ENCODE data around the gene IFT122. TPM values are rescaled to one million over a fixed set of nuclear protein-coding genes. Genes with fewer than 3 reads are reported as not detected.
A peak's percentile ranks its signal among the peaks of the same experiment; 100 is the strongest.

Gene IFT122
- total and polyA plus RNA-seq, 2 of the 4 experiments (the other 2 are of a cell fraction), result 16.8 to 28.0 TPM

DNA sequence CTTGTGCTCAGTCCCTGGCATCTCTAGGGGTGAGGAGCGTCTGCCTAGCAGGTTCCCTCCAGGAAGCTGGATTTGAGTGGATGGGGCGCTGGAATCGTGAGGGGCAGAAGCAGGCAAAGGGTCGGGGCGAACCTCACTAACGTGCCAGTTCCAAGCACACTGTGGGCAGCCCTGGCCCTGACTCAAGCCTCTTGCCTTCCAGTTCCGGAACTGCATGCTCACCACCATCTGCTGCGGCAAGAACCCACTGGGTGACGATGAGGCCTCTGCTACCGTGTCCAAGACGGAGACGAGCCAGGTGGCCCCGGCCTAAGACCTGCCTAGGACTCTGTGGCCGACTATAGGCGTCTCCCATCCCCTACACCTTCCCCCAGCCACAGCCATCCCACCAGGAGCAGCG is 93.4 kb downstream of the IFT122 start:
- peaks cover 14% of the 10 kb centered on the region for H3K4me1 ChIP-seq (ENCODE audit: control insufficient read depth, insufficient read depth, low read length)
- H3K23ac ChIP-seq (ENCODE audit: low read depth, low read length), result no peak overlapping the region
- no peak overlapping the region for H3K4me3 ChIP-seq (ENCODE audit: insufficient read depth, low read depth, low read length)
- no peak overlapping the region for H4K8ac ChIP-seq (ENCODE audit: low read depth in 2 of 2, low read length in 2 of 2)
- H2AK5ac ChIP-seq (ENCODE audit: low read depth, low read length), result 0 out of 2 replicates have a peak overlapping the region, but pooled peaks have one; percentile 17
- no peak overlapping the region for H2AFZ ChIP-seq (replicated peaks; ENCODE audit: low read length, poor library complexity)
- H2BK120ac ChIP-seq (ENCODE audit: low read depth, low read length), result no peak overlapping the region
- no peak for ATAC-seq (ENCODE audit: low read depth)
- no peak overlapping the region for H3K4ac ChIP-seq (ENCODE audit: low read depth, low read length)
- no peak overlapping the region; the same call in 2 of the 3 replicates for H2BK15ac ChIP-seq (ENCODE audit: low read depth, low read length)
- TF ChIP-seq USF2 (IDR thresholded peaks at IDR 0.05; ENCODE audit: low read depth, low read length) (no peak), NFE2L2 (IDR thresholded peaks at IDR 0.05; ENCODE audit: low read depth, low read length) (no peak), CTCF (conservative IDR thresholded peaks at IDR 0.05; ENCODE audit: low read depth, low read length) (no peak), MXI1 (IDR thresholded peaks at IDR 0.05; ENCODE audit: borderline replicate concordance, low read depth, low read length) (no peak), RFX5 (IDR thresholded peaks at IDR 0.05; ENCODE audit: low read depth, low read length) (no peak), RCOR1 (IDR thresholded peaks at IDR 0.05; ENCODE audit: insufficient replicate concordance, low read length) (no peak), POLR2A (IDR thresholded peaks at IDR 0.05; ENCODE audit: low read depth, low read length) (no peak), FOS (IDR thresholded peaks at IDR 0.05; ENCODE audit: low read depth, low read length) (no peak), BHLHE40 (IDR thresholded peaks at IDR 0.05; ENCODE audit: low read depth, low read length) (no peak), MAFK (IDR thresholded peaks at IDR 0.05; ENCODE audit: low read depth, low read length) (no peak), SMC3 (IDR thresholded peaks at IDR 0.05; ENCODE audit: low read depth, low read length) (no peak), RAD21 (IDR thresholded peaks at IDR 0.05; ENCODE audit: low read length) (no peak), CEBPB (IDR thresholded peaks at IDR 0.05; ENCODE audit: low read depth, low read length) (no peak), MAZ (IDR thresholded peaks at IDR 0.05; ENCODE audit: borderline replicate concordance, low read depth, low read length) (no peak)
- no peak overlapping the region for H4K91ac ChIP-seq (ENCODE audit: insufficient read depth, low read depth, low read length)
- no peaks in the 10 kb centered on the region for H3K79me1 ChIP-seq (ENCODE audit: low read depth in 1 of 2, low read length in 2 of 2)
- no peaks in the 10 kb centered on the region for H3K9me3 ChIP-seq (ENCODE audit: control insufficient read depth, insufficient read depth, low read length)
- no peak overlapping the region for H3K14ac ChIP-seq (replicated peaks; ENCODE audit: low read depth, low read length)
- no peak for DNase-seq
- dilution Hi-C loops (cut with HindIII; ENCODE audit: low sequenced_read_pairs, unreplicated experiment) (no loop called here), in situ Hi-C loops (cut with MboI; ENCODE audit: low sequenced_read_pairs) (no loop called here), intact Hi-C loops (cut with micrococcal nuclease) (no loop called here)
- no peak overlapping the region for H2BK20ac ChIP-seq (ENCODE audit: low read depth, low read length)
- H3K4me2 ChIP-seq (ENCODE audit: low read depth, low read length), result no peak overlapping the region
- peaks cover 8% of the 10 kb centered on the region for H3K9me1 ChIP-seq (ENCODE audit: insufficient read depth, low read length)
- WGBS, 2 experiments (ENCODE audit: extremely low coverage in 2 of 2, insufficient read length in 1 of 2), result 94% methylated on average over 6 of the region's 16 CpGs; no CpG with 5 or more reads in 1 of the 2 experiments
- no peak overlapping the region for H3K9ac ChIP-seq (ENCODE audit: low read depth, low read length)
- H4K5ac ChIP-seq (ENCODE audit: low read depth, low read length), result no peak overlapping the region
- no peaks in the 10 kb centered on the region for H4K20me1 ChIP-seq (ENCODE audit: insufficient read depth, low read length)
- peak overlapping the region; percentile 18 for H2AK9ac ChIP-seq (replicated peaks; ENCODE audit: low read depth, low read length, poor library complexity)
- no peak overlapping the region for H3K18ac ChIP-seq (ENCODE audit: low read depth, low read length)
- ChIA-PET POLR2A (ENCODE audit: unreplicated experiment) (no interaction called here), CTCF (no interaction called here)
- no TSS peak for BruUV-seq (replicated peaks)
- H3K56ac ChIP-seq (ENCODE audit: extremely low read depth, insufficient read depth, low read length), result no peak overlapping the region
- no peak overlapping the region for H3K27ac ChIP-seq (ENCODE audit: insufficient read depth, low read length)
- H3K36me3 ChIP-seq (ENCODE audit: control insufficient read depth, insufficient read depth, low read length), result no peaks in the 10 kb centered on the region
- H2BK5ac ChIP-seq (ENCODE audit: low read depth, low read length, poor library complexity, severe bottlenecking), result no peak overlapping the region
- peaks cover 5% of the 10 kb centered on the region; the same call in 1 of the 2 replicates for H3K27me3 ChIP-seq (ENCODE audit: control insufficient read depth, insufficient read depth, low read length)

All from IMR-90 (cell line).